GM10266 (cell line): Measurements from ENCODE around the gene PLEKHH1.

Experiments
- DNase-seq: peaks from one replicate; pipeline ENCODE4 v3.0.0; 2012; ENCODE audit errors: extremely low spot score
- CTCF ChIP-seq: IDR thresholded peaks from 2 replicates; pipeline ENCODE4 v1.5.1; 2012; ENCODE audit warnings: mild to moderate bottlenecking, low read depth; ENCODE audit not compliant: control insufficient read depth, insufficient read depth; ENCODE audit errors: missing control alignments

The PLEKHH1 gene

GRCh38 chr14:67638642-67639041 lies 105.6 kb downstream of the PLEKHH1 start:
- no peak for TF ChIP-seq CTCF
- no peak for DNase-seq
